Right forelimb (tissue), 1 donor: ENCODE measurements around the gene IHH.

Source experiments
- DNase-seq: peaks from one replicate; pipeline ENCODE4 v3.0.0-alpha.2; 2018

IHH gene

DNA sequence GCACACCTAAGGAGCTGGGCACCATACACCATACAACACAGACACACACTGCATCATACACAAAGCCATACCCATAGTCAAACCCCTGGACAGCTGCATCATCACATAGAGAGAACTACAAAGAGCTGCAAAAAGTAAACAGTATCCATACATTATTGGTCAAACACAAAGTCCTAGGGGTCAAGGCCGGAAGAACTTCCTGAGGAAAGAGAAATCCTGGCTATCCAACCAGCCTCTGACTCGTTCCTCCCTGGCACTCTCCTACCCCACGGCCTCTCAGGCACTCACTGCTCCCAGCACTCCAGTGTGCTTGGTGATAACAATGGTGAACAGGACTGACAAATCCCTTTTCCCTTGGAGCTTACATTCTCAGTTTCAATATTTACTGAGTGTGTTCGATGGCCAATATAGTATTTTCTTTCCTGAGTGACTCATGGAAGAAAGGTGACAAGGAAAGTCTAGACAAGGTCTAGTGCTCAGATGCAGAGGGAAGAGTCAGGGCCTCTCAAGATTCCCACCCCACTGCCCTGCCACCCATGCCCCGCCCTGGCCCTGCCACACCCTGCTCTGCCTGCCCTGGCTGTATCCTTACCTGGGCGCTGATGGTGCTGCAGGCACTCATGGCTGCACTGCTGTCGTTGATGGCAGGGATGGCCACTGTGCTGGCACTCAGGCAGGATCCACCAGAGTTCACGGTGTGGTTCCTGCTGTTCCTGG is 22.8 kb downstream of the IHH start:
- no peak for DNase-seq

DNA sequence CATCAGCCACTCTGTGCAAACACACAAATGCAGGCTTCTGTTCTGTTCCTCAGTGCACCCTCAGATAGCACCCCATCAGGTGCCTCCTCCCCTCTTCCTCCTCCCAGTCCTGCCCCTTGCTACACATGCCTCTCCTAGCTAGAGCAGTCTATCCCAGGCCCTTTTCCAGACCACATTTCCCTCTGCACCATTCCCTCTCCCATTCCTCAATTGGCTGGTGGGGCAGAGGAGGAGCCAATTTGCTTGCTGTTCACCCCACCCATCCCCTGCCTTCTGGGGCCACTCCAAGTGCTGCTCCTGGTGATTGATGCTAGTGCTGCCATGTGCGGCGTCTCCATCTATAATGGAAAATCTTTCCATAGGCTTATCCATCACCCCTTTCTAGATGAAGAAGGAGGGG is 24.8 kb downstream of the IHH start:
- no peak for DNase-seq

DNA sequence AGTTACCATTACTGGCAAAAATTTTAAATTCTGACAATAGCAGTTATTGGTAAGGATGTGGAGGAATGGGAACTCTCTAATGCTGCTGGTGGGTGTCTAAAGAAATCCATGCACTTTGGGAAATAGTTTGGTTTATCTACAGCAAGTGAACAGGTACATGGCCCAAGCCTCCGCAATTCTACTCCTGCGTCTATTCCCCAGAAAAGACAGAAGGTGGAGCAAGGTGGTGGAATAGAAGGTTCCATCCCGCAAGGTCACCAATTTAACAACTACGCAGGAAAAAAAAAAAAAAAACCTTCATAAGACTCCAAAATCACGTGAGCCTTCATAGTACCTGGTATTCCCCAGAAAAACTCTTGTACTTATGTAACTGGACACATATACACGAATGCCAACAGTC is 25.9 kb downstream of the IHH start:
- no peak for DNase-seq

DNA sequence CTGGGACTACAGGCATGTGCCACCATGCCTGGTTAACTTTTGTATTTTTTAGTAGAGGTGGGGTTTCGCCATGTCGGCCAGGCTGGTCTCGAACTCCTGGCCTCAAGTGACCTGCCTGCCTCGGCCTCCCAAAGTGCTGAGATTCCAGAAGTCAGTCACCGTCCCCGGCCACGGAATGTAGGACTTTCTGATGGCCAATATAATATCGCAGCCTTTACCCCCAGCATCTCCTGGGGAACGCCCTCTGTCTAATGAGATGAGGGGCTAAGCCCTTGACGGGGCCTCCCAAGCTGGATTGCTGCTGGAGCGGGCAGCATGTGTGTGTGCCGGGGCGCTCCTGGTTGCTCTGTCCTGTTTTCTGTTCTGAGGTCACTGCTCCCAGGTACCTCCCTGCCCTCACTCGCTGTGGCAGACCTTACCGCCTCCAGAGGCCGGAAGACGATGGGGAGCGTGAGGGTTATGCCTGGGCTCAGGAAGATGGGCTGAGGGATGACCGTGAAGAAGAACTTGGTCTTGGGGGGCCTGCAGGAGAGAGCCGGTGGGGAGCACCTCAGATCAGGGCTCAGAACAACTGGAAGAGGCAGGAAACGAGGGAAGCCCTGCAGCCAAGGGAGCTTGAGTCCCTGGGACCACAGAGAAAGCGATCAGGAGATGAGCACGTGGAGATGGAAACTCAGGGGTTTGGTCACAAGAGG is 28.5 kb downstream of the IHH start:
- no peak for DNase-seq

DNA sequence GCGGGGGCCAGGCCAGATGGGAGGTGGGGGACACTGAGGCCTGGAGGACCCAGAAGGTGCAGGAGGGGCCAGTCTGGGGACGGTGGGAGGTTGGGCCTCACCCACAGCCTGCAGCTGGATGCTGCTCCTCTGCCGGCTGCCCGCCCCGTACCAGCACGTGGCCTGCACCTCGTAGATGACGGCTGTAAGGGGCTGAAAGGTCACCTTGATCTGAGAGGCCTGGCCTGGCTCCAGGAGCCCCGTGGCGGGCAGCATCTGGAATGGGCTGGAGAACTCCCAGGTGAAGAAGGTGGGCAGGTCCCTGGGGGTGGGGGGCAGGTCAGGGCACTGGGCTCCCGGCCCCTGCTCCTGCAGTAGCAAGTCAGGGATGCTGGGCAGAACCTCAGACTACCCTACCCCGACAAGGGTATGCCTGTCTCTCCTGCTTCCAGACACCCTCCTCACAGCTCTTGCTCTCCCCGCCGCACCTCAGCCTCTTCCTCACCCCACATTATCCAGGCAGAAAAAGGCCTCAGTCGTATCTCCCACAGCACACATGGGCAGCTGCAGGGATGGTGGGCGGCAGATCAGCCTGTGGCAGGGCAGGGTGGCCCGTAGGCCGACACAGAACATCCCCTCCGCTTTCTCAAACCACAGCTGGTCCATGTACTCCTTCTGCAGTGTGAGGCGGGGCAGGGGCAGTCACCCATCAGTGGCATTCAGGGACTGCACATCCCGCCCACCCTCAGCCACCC is 29.5 kb downstream of the IHH start:
- DNase-seq: no peak

DNA sequence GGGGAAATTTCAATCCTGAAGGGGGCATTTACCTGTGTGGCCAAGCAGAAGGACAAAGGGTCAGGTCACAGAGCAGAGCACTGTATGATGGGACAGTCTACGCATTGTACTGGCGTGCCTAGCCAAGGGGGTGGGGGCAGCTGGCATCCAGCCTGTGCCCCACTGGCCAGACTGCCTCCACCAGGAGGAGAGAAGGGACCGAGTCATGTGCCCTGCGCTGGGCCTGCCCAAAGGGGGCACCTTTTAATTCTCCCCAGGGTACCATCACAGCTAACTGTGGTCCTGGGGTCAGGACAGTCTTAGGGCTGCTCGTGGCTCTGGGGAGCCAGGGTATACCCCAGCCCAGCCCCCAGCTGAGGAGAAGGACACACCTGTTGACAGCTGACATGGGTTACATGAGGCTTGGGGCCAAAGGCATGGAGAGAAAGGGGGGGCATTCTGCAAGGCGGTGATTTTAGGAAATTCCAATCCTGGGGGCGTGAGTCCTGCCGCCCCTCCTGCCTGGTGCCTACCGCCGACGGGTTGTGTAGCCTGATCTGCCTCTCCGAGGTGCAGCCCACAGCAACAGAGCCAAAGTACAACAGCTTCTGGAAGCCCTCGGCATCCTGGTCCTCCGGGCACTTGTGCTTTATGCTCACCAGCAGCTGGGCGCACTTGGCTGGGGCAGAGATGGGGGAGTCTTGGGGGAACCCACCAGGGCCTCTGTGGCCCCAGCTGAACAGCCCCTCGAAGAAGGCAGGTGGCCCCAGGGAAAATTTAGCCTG is 30.4 kb downstream of the IHH start:
- DNase-seq: no peak

DNA sequence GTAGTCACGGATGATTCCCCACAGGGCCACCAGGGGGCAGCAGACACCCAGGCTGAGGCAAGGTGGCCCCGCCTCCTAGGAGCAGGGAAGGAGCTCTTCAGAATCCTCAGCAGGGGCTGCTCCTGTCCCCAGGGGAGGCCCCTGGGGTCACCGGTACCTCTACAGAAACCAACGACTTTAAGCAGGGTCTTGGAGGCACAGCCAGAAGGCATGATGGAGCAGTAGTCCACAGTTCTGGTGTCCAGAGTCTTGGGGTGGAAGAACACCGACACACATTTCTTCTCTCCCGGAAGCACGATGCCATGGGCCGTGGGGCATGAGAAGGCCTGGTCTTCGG is 30.9 kb downstream of the IHH start:
- DNase-seq: peak; percentile 85

DNA sequence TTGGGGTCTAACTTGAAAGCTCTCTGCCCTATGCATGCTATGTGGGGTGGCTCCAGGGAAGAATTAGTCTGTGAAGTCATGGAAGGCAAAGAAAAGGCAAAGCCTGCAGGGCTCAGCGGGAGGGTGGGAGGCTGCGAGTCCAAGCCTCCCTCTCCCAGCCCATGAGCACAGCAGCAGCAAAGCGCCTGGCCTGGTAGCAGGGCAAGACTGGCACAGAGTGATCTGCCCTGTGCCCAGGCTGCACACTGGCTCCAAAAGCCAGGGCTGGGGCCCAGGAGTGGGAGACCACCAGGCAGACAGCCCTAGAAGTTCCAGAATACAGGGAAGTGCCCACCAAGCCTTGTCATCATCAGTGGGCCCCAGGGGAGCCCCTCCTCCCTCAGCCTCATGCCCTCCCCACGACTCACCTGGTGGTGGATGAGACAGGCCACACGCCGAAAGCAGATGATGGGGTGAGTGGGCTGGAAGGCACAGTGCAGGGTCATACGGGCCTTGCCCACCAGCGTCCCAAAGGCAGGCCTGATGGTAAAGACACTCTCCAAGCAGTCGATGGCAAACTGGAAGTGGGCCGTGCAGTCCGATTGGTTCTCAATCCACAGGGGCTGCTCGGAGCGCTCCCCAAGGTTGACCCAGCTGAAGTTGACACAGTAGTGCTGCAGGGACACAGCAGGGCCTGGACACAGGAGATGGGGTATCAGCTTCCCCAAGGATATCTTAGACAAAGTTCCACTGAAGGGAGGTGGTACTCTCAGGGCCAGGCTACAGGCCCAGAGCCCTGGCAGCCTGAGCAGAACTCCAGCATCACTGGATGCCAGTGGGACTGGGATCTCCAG is 31.5 kb downstream of the IHH start:
- DNase-seq: no peak

DNA sequence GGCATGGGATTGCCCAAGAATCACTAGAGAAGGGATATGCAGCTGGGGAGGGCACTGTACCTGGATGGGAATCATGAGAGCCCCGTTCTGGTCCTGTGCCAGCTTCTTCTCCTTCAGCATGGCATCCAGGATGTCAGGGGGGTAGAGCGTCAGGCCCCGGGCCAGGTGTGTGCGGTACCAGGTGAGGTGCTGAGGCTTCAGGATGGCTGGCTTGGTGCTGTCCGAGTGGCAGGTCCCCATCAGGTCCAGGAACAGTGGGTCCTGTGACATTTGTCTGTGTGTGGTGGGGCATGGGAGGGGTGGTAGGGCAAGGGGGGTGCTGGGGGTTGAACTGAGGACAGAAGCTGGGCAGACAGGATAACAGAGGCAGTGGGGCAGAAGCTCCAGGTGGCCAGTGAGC is 32.6 kb downstream of the IHH start:
- no peak for DNase-seq

DNA sequence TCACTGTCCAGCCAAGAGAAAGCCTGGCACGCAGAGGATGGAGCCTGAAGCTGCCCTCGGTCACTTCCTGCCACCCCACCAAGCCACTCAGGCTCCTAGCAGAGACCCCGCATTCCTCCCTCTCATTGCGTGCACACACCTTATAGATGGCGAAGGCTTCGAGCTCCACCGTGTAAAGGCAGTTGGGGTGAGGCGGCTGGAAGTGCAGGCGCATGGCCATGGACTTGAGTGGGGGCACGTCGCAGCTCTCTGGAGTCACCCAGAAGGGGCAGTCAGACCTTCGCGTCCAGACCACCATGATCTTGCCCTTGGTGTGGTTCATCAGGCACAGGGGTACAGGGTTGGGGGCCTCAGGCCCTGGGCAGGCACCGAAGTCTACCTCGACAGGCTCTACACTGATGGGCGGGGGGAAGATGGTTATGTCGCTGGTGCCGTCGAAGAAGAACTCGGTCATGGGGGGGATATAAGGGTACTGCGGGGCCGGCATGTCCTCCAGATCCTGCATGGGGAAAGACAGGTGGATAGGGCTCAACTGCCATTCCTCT is 33.1 kb downstream of the IHH start:
- no peak for DNase-seq

DNA sequence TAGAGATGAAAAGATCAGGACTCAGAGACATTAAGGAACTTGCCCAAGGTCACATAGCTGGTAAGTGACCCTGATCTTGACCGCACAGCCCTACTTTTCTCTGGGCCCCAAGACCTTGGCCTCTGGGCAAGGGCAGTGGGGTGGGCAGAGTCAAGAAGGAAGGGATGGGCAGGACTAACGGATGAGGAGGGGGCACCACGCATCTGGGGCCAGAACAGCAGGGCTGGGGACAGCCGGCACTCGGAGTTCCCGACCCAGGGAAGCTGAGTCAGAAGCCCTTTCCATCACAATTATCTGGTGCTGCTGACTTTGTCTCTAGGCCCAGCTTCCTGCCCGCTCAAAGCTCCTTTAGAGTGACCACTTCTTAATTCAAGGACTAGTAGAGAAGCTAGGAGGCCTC is 33.8 kb downstream of the IHH start:
- DNase-seq: no peak

DNA sequence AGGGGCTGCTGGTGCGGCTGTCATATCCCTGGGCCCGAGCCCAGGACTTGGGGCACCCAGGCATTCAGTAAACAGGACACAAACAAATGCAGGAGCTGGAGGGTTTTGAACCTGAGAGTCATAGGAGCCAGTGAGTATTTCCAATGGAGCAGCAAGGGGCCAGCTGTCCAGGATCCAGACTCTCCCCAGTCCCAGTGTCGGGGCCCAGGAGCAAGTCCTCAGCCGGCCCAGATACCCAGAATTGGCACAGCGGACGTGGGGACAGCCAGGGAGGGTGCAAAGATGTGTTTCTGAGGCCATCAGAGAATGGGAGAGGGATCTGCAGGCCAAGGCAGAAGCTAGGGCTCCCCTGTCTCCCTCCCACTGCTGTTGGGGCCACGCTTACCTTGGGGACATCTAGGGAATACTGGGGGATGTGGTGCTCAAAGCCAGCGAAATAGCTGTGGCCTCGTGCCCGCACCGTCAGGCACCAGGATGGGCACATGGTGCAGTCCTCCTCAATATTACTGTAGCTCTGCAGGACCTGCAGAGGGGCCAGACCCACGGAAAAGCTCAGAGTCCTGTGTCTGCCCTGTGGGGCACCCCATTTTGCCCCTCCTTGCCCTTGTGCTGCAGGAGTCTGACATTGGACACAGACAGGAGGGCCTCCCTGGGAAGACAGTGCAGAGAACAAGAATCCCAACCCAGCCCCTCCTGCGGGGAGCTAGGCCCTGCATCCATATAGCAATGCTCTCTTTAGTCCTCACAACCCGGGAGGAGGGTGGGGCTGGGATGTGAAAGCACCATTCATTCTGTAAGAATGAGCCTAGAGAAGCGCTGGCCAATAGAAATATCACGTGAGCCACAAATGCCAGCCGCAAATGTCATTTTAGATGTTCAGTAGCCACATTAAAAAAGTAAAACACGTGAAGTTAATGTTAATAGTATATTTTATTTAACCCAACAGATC is 34.8 kb downstream of the IHH start:
- DNase-seq: no peak

DNA sequence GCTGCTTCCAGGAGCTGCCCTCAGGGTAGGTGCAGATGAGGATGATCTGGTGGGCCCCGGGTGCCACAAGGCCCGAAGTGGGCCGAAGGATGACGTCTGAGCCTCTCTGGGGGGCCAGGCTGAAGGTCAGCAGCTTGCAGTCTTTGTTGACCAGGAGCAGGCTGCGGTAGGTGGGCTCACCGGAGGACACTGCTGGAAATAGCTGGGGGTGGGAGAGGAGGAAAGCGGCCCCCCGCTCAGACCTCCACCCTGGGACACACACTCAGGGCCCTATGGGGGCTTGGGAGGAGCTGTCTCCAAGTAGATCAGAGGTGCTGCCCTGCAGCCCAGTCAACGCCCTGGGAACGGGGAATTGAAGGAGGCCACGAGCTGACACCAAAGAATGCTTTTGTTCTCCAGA is 36.7 kb downstream of the IHH start:
- DNase-seq: no peak

DNA sequence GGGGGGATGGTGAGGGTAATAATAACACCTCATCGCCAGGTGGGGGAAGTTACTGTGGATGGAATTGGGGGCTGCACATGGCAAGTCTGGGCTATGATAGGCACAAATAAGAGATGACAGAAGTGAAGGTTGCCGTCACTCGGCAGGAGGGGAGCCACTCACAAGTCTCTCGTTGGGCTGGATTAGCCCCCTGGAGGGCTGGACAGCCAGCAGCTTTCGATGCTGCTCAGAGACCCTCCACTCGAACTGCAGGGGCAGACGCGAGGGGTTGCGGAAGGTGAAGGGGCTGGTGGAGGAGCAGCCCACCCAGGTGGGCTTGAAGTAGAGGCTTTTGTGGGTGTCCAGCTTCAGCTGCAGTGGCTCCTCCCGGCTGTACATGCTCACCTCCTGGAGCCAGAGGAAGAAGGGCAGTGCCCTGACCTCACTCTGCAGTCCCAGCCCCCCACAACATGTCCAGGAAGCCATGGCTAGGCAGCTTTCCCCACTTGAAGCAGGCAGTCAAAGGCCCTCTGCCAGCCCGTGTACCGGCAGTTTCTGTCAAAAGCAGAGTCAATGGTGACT is 37.6 kb downstream of the IHH start:
- DNase-seq: no peak

DNA sequence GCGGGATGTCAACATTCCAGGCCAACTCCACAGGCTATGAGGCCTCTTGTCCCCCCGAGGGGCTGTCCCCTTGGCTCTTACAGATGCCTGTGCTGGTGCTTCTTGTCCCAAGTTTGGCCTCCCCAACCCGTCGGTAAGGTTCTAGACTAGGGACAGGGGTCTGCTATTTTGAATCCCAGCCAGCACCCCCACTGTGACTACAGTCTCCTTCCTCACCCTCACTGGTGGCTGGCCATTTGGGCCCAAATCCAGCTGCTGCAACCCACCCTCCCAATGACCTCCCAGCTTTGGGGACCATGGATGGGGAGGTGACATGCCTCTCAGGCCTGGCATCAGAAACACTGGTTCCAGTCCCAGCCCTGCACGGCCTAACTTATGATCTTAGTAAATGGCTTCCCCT is 38.1 kb downstream of the IHH start:
- DNase-seq: no peak

DNA sequence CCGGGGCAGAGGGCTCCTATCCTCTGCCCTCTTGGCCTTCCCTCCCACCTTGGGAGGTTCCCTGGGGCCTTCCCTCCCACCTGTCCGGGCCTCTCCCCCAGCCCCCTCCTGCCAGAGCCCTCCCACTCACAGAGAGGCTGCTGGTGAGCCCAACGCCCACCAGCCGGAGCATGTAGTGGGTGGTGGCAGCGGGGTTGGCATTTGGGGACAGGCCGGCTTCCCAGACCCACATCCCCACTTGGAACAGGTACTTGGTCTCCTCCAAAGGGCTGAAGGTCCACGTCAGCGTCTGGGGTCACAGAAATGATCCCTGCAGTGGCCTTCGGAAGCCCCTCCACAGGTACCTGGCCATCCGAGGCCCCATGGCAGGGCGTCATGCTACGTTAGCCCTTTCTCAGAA is 38.7 kb downstream of the IHH start:
- no peak for DNase-seq

DNA sequence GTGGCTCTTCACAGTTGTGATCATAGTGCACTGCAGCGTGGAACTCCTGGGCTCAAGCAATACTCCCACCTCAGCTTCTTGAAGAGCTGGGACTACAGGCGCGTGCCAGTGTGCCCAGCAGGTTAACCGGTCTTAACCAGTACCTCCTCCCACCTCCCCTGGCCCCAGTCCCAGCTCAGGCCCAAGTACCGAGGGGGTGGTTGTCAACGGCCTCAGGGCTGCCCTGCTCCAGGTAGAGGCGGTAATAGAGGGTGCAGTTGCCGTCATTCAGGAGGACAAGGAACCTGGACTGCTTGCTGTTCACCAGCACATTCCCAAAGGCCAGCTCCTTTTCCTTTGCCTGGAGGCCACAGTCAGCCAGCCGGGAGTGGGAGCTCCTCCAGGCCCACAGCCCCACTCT is 39.1 kb downstream of the IHH start:
- no peak for DNase-seq

DNA sequence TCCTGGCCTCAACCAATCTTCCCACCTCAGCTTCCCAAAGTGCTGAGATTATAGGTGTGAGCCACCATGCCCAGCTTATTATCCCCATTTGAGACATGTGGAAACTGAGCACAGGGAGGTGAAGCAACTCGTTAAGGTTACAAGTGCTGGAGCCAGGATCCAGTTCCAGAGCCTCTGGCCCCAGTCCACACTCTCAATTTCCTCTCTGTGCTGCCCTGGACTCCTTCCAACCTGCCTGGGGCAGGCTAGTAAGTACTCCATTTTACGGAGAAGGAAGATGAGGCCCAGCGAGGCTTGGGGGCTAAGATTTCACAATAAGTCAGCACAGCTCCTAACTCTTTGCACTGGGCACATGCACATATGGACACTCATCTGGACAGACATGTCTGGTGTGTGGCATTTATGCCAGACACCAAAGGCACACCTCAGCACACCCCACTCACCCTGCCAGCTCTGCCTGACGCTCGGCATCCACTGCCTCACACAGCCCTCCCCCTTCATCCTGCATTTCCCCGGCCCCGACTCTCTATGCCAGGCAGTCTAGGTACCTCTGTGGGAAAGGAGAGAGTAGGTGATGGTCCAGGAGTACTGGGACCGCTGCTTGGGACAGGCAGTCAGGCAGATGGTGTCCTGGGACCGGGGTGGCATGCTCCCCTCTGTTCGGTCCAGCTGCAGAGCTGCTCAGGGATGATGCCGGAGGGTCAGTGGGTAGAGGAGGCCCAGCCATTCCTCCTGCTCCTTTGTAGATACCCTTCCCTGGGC is 39.9 kb downstream of the IHH start:
- no peak for DNase-seq

DNA sequence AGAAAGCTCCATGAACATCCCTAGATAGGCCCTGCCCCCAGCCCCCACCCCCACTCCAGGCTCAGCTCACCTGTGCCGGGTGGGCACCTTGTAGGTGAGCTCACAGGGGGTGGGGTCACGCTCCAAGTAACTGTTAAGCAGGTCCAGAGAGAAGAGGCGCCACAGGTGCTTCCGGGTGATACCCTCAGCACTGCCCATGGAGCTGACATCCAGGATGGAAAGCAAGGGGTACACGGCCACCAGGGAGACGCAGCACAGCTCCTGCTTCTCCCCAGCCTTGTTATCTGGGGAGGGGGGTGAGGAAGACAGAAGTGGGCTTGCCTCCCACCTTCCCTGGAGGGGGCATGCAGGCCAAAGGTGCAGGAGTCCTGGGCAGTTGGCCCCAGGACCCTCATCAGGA is 41.3 kb downstream of the IHH start:
- no peak for DNase-seq

DNA sequence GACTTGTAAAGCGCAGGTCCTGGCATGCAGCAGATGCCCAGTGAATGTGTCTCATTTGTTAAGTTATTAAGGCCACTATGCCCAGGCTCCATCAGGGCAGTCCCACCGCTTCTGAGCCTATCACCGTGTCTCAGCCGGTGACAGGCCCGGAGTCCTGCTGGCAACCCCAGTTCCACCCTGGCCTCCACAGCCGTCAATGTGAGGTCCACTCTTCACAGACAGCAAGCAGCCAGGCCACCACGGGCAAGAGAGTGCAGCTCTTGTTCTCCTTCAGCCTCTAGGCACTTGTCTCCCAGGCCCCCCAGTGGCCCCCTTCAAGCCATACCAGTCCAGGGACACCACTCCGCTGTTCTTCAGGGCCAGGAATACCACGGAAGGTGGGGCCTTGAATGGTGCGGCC is 42.0 kb downstream of the IHH start:
- no peak for DNase-seq
